22Rv1 (cell line): ENCODE data around the gene ADK.

ENCODE experiments used
- CTCF ChIP-seq: fragments of 450-650 bp; IDR thresholded peaks from 2 replicates; pipeline ENCODE4 v1.5.1; 2017; ENCODE audit warnings: mild to moderate bottlenecking
- ZFX ChIP-seq: fragments of 450-650 bp; IDR thresholded peaks from 2 replicates; pipeline ENCODE4 v1.6.1; 2017; ENCODE audit warnings: antibody characterized with exemption, borderline replicate concordance

- TF ChIP-seq CTCF, result no peak
- no peak for TF ChIP-seq ZFX
These were observed 156.1 kb downstream of the ADK start for GRCh38 chr10:74307061-74307651.
